Loucy (cell line): ENCODE measurements around the gene KHK.

Experiments
- H2AFZ ChIP-seq: fragments of 200-600 bp; sonication (generic); 2 replicates; pipeline ENCODE4 v1.6.0; 2016; ENCODE audit warnings: antibody characterized with exemption, mild to moderate bottlenecking, low read length, moderate library complexity
- H3F3A ChIP-seq: fragments of 200-600 bp; 2 replicates; pipeline ENCODE4 v1.6.0; 2016; ENCODE audit warnings: antibody characterized with exemption, low read depth, mild to moderate bottlenecking
- H3K27me3 ChIP-seq: fragments of 200-600 bp; sonication (generic); 2 replicates; pipeline ENCODE4 v1.6.1; 2014; ENCODE audit warnings: low read length, mild to moderate bottlenecking; ENCODE audit not compliant: insufficient read depth, poor library complexity, severe bottlenecking
- H3K36me3 ChIP-seq: fragments of 200-600 bp; sonication (generic); 2 replicates; pipeline ENCODE4 v1.6.1; 2016; ENCODE audit warnings: low read length; ENCODE audit not compliant: insufficient read depth
- H3K4me1 ChIP-seq: fragments of 200-600 bp; sonication (generic); 2 replicates; pipeline ENCODE4 v1.5.1; 2014; ENCODE audit warnings: low read length, mild to moderate bottlenecking; ENCODE audit not compliant: insufficient read depth, poor library complexity, severe bottlenecking
- H3K4me2 ChIP-seq: fragments of 200-600 bp; sonication (generic); 2 replicates; pipeline ENCODE4 v1.6.0; 2014; ENCODE audit warnings: antibody characterized with exemption, low read length, low read depth, mild to moderate bottlenecking; ENCODE audit not compliant: poor library complexity, severe bottlenecking
- H3K4me3 ChIP-seq: fragments of 200-600 bp; sonication (generic); 2 replicates; pipeline ENCODE4 v1.5.1; 2014; ENCODE audit warnings: low read length, mild to moderate bottlenecking, mixed read lengths; ENCODE audit not compliant: poor library complexity, severe bottlenecking
- H3K79me2 ChIP-seq: fragments of 200-600 bp; sonication (generic); 2 replicates; pipeline ENCODE4 v1.6.1; 2014; ENCODE audit warnings: low read length; ENCODE audit not compliant: insufficient read depth
- H3K9ac ChIP-seq: fragments of 200-600 bp; sonication (generic); 2 replicates; pipeline ENCODE4 v1.6.0; 2014; ENCODE audit warnings: mild to moderate bottlenecking, low read depth, low read length, moderate library complexity; ENCODE audit not compliant: poor library complexity, severe bottlenecking
- H3K9me2 ChIP-seq: fragments of 200-600 bp; sonication (generic); replicated peaks from 2 replicates; pipeline ENCODE4 v1.6.1; 2016; ENCODE audit warnings: low read depth, low read length, mixed read lengths
- H3K9me3 ChIP-seq: fragments of 200-600 bp; sonication (generic); 2 replicates; pipeline ENCODE4 v1.6.1; 2014; ENCODE audit warnings: mild to moderate bottlenecking, antibody characterized with exemption, low read length, low read depth; ENCODE audit not compliant: insufficient read depth
- H4K20me1 ChIP-seq: fragments of 200-600 bp; sonication (generic); 2 replicates; pipeline ENCODE4 v1.6.0; 2014; ENCODE audit warnings: antibody characterized with exemption, low read length, mild to moderate bottlenecking; ENCODE audit not compliant: insufficient read depth, poor library complexity, severe bottlenecking
- EZH2phosphoT487 ChIP-seq: fragments of 200-600 bp; IDR thresholded peaks from 2 replicates; pipeline ENCODE4 v1.6.1; 2018; ENCODE audit warnings: antibody characterized with exemption, mild to moderate bottlenecking, moderate library complexity, borderline replicate concordance
- TF ChIP-seq, protein P1 (sequence below): fragments of 200-600 bp; sonication (generic); conservative IDR thresholded peaks from 2 replicates; pipeline ENCODE4 v1.5.1; 2014; ENCODE audit warnings: mild to moderate bottlenecking, antibody characterized with exemption, low read length

KHK gene

GRCh38 chr2:27069961-27070618 is 16.5 kb upstream of the KHK start:
- H2AFZ ChIP-seq: no peak overlapping the region
- no peak for TF ChIP-seq EZH2phosphoT487
- TF ChIP-seq, protein P1, sequence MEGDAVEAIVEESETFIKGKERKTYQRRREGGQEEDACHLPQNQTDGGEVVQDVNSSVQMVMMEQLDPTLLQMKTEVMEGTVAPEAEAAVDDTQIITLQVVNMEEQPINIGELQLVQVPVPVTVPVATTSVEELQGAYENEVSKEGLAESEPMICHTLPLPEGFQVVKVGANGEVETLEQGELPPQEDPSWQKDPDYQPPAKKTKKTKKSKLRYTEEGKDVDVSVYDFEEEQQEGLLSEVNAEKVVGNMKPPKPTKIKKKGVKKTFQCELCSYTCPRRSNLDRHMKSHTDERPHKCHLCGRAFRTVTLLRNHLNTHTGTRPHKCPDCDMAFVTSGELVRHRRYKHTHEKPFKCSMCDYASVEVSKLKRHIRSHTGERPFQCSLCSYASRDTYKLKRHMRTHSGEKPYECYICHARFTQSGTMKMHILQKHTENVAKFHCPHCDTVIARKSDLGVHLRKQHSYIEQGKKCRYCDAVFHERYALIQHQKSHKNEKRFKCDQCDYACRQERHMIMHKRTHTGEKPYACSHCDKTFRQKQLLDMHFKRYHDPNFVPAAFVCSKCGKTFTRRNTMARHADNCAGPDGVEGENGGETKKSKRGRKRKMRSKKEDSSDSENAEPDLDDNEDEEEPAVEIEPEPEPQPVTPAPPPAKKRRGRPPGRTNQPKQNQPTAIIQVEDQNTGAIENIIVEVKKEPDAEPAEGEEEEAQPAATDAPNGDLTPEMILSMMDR: no peak
- peaks cover 42% of the 10 kb centered on the region for H3K4me1 ChIP-seq
- no peaks in the 10 kb centered on the region for H3K36me3 ChIP-seq
- peaks cover 21% of the 10 kb centered on the region for H4K20me1 ChIP-seq
- peak overlapping the region; percentile 88 for H3K4me3 ChIP-seq
- H3K9ac ChIP-seq: peak overlapping the region; percentile 95
- peak overlapping the region; percentile 97 for H3K4me2 ChIP-seq
- no peaks in the 10 kb centered on the region for H3K27me3 ChIP-seq
- H3F3A ChIP-seq: no peaks in the 10 kb centered on the region
- no peaks in the 10 kb centered on the region for H3K9me2 ChIP-seq
- H3K9me3 ChIP-seq: no peaks in the 10 kb centered on the region
- peaks cover 43% of the 10 kb centered on the region for H3K79me2 ChIP-seq

DNA sequence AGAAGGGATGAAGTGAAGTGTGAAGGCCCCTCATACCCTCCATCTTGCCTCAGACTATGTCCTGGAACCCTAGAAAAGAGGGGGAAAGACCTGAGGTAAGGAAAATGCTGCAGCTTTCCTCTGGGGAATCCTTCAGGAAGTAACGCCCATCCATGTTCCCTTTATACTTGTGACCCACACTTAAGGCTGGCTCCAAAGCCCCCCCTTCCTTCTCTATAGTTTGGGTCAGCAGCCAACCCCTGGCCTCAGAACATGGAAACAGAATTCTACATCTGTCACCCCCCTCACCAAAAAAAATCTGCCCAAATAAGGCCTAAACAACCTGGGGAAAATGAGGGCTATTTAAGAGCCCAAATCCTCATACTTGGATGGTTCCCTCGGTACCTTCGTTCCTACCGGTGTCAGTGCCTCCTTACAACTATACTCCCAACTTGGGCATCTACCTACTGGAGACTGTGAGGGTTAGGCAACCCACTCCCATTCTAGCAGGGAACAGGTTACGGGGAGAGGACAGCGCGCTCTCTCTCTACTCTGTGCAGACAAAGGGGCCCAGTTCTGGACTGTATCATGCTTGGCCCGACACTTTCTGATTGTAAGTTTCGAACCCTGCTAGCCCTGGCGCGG is 15.8 kb upstream of the KHK start:
- Histone ChIP-seq H3K4me1 (peaks cover 49% of the 10 kb centered on the region), H3K4me2 (peak overlapping the region; percentile 97), H2AFZ (peak overlapping the region; percentile 69; the same call in 1 of the 2 replicates), H3K36me3 (no peaks in the 10 kb centered on the region), H3K79me2 (peaks cover 43% of the 10 kb centered on the region), H3F3A (no peaks in the 10 kb centered on the region), H4K20me1 (peaks cover 21% of the 10 kb centered on the region), H3K4me3 (peak overlapping the region; percentile 88), H3K9me3 (no peaks in the 10 kb centered on the region), H3K9ac (peak overlapping the region; percentile 95), H3K9me2 (no peaks in the 10 kb centered on the region), H3K27me3 (no peaks in the 10 kb centered on the region)
- TF ChIP-seq, protein P1: no peak
- no peak for TF ChIP-seq EZH2phosphoT487

GRCh38 chr2:27071277-27071989 is 15.1 kb upstream of the KHK start, which contains the start of gene OST4:
Gene OST4 (minus strand): TSS chr2:27071654.
- TF ChIP-seq EZH2phosphoT487: no peak
- TF ChIP-seq, protein P1: 0 out of 2 replicates have a peak, but pooled peaks have one; percentile 21
- H3K4me2 ChIP-seq: peak within 1 kb of the TSS; percentile 98

More at GRCh38 chr2:27071277-27071989, 15.1 kb upstream of the KHK start, which contains the start of gene OST4:
- H3K4me1 ChIP-seq: peaks cover 51% of the 10 kb centered on the region
- H3K36me3 ChIP-seq: no peaks in the 10 kb centered on the region
- peak within 1 kb of the TSS; percentile 88 for H3K4me3 ChIP-seq
- no peaks in the 10 kb centered on the region for H3K9me3 ChIP-seq
- H3K9me2 ChIP-seq: no peaks in the 10 kb centered on the region
- no peaks in the 10 kb centered on the region for H3K27me3 ChIP-seq
- peak within 1 kb of the TSS; percentile 69 for H2AFZ ChIP-seq
- H3F3A ChIP-seq: no peaks in the 10 kb centered on the region
- H4K20me1 ChIP-seq: peaks cover 21% of the 10 kb centered on the region
- peaks cover 43% of the 10 kb centered on the region for H3K79me2 ChIP-seq
- H3K9ac ChIP-seq: peak within 1 kb of the TSS; percentile 95
